ENCODE data around the gene FREM1. TPM values are rescaled to one million over a fixed set of nuclear protein-coding genes. Genes with fewer than 3 reads are reported as not detected.
A peak's percentile ranks its signal among the peaks of the same experiment; 100 is the strongest.

Gene FREM1
- total and polyA plus RNA-seq, 2 donors (not counting 1 experiment from before 2014, with no cell fraction given) = not detected

- no peak for DNase-seq
- Histone ChIP-seq H3K4me3 (ENCODE audit: control extremely low read depth in 1 of 5, extremely low read depth in 1 of 5, insufficient read depth in 1 of 5, low read depth in 2 of 5, low read length in 4 of 5) (no peak overlapping the region), H2AFZ (ENCODE audit: insufficient read depth, low read depth, low read length, poor library complexity, severe bottlenecking) (no peak overlapping the region), H3K27ac (ENCODE audit: low read length in 2 of 2) (no peak overlapping the region), H3K9me3 (ENCODE audit: control extremely low read depth in 1 of 3, control insufficient read depth in 2 of 3, insufficient read depth in 1 of 3, low read length in 2 of 3) (peaks cover 0 to 4% (median 0%) of the 10 kb centered on the region in 3 donors), H3K4me1 (ENCODE audit: control insufficient read depth in 2 of 2, insufficient read depth in 2 of 2, low read length in 2 of 2) (peaks cover 7 to 9% of the 10 kb centered on the region in 2 donors), H4K20me1 (ENCODE audit: control insufficient read depth, insufficient read depth, low read length, poor library complexity, severe bottlenecking) (no peaks in the 10 kb centered on the region), H3K27me3 (replicated peaks in 1 of 4; ENCODE audit: control extremely low read depth in 1 of 4, control insufficient read depth in 3 of 4, insufficient read depth in 4 of 4, low read length in 3 of 4) (peaks cover 0 to 15% (median 0%) of the 10 kb centered on the region in 4 experiments), H3K79me2 (ENCODE audit: control insufficient read depth, insufficient read depth, low read length) (no peaks in the 10 kb centered on the region), H3K4me2 (replicated peaks; ENCODE audit: low read depth, low read length, poor library complexity, severe bottlenecking) (peak overlapping the region; percentile 27), H3K9ac (ENCODE audit: low read length) (no peak overlapping the region), H3K36me3 (replicated peaks in 1 of 2; ENCODE audit: control extremely low read depth in 1 of 2, control insufficient read depth in 1 of 2, extremely low read depth in 1 of 2, insufficient read depth in 2 of 2, low read length in 1 of 2) (no peaks in the 10 kb centered on the region)
- no peak overlapping the region for H3K27ac Mint-ChIP-seq
- H3K4me3 Mint-ChIP-seq = no peak overlapping the region
- H3K27me3 Mint-ChIP-seq = peaks cover 11% of the 10 kb centered on the region
- TF ChIP-seq EZH2 (IDR thresholded peaks at IDR 0.05; ENCODE audit: borderline replicate concordance, insufficient read depth, low read depth, low read length, poor library complexity, severe bottlenecking) = no peak
- TF ChIP-seq, protein P1, sequence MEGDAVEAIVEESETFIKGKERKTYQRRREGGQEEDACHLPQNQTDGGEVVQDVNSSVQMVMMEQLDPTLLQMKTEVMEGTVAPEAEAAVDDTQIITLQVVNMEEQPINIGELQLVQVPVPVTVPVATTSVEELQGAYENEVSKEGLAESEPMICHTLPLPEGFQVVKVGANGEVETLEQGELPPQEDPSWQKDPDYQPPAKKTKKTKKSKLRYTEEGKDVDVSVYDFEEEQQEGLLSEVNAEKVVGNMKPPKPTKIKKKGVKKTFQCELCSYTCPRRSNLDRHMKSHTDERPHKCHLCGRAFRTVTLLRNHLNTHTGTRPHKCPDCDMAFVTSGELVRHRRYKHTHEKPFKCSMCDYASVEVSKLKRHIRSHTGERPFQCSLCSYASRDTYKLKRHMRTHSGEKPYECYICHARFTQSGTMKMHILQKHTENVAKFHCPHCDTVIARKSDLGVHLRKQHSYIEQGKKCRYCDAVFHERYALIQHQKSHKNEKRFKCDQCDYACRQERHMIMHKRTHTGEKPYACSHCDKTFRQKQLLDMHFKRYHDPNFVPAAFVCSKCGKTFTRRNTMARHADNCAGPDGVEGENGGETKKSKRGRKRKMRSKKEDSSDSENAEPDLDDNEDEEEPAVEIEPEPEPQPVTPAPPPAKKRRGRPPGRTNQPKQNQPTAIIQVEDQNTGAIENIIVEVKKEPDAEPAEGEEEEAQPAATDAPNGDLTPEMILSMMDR (IDR thresholded peaks at IDR 0.05) = no peak
- peaks cover 10% of the 10 kb centered on the region for H3K4me1 Mint-ChIP-seq
- intact Hi-C loops (cut with micrococcal nuclease) = no loop called here
- POLR2A ChIA-PET = no interaction called here
- ATAC-seq (ENCODE audit: low read depth) = no peak
- H3K9me3 Mint-ChIP-seq (ENCODE audit: insufficient read depth) = peaks cover 2% of the 10 kb centered on the region
- CTCF ChIA-PET = no interaction called here
- WGBS (ENCODE audit: insufficient coverage) = no CpG with 5 or more reads among the region's 3 CpGs
Measured at GRCh38 chr9:14713187-14713767, 197.0 kb downstream of the FREM1 start.

DNA sequence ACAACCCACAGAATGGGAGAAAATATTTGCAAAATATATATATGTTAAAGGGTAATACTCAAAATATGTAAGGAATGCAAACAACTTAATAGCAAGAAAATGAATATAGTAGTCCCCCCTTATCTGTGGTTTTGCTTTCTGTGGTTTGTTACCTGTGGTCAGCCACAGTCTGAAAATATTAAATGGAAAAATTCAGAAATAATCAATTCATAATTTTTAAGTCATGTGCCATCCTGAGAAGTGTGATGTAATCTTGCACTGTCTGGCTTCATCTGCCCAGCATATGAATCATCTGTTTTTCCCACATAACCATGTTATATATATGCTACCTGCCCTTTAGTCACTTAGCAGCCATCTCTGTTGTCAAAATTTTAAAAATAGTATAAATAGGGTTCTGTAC lies 199.4 kb downstream of the FREM1 start:
- no peak for ATAC-seq (ENCODE audit: low read depth)
- Mint-ChIP-seq H3K27me3 (peaks cover 6% of the 10 kb centered on the region), H3K4me3 (no peak overlapping the region), H3K4me1 (peaks cover 23% of the 10 kb centered on the region), H3K27ac (no peak overlapping the region), H3K9me3 (ENCODE audit: insufficient read depth) (peaks cover 2% of the 10 kb centered on the region)
- no peak overlapping the region for H3K4me3 ChIP-seq (ENCODE audit: control extremely low read depth in 1 of 5, extremely low read depth in 1 of 5, insufficient read depth in 1 of 5, low read depth in 2 of 5, low read length in 4 of 5)
- H3K9ac ChIP-seq (ENCODE audit: low read length) = no peak overlapping the region
- no peaks in the 10 kb centered on the region for H3K36me3 ChIP-seq (replicated peaks in 1 of 2; ENCODE audit: control extremely low read depth in 1 of 2, control insufficient read depth in 1 of 2, extremely low read depth in 1 of 2, insufficient read depth in 2 of 2, low read length in 1 of 2)
- POLR2A ChIA-PET = no interaction called here
- H2AFZ ChIP-seq (ENCODE audit: insufficient read depth, low read depth, low read length, poor library complexity, severe bottlenecking) = no peak overlapping the region
- H3K27ac ChIP-seq (ENCODE audit: low read length in 2 of 2) = no peak overlapping the region
- intact Hi-C loops (cut with micrococcal nuclease) = no loop called here
- TF ChIP-seq, protein P1 (IDR thresholded peaks at IDR 0.05) = no peak
- no peak for TF ChIP-seq EZH2 (IDR thresholded peaks at IDR 0.05; ENCODE audit: borderline replicate concordance, insufficient read depth, low read depth, low read length, poor library complexity, severe bottlenecking)
- DNase-seq = no peak
- peaks cover 0 to 3% (median 0%) of the 10 kb centered on the region in 4 experiments for H3K27me3 ChIP-seq (replicated peaks in 1 of 4; ENCODE audit: control extremely low read depth in 1 of 4, control insufficient read depth in 3 of 4, insufficient read depth in 4 of 4, low read length in 3 of 4)
- H3K4me1 ChIP-seq (ENCODE audit: control insufficient read depth in 2 of 2, insufficient read depth in 2 of 2, low read length in 2 of 2) = peaks cover 12 to 24% of the 10 kb centered on the region in 2 donors
- no peaks in the 10 kb centered on the region for H4K20me1 ChIP-seq (ENCODE audit: control insufficient read depth, insufficient read depth, low read length, poor library complexity, severe bottlenecking)
- H3K4me2 ChIP-seq (replicated peaks; ENCODE audit: low read depth, low read length, poor library complexity, severe bottlenecking) = no peak overlapping the region
- peaks cover 0 to 9% (median 7%) of the 10 kb centered on the region in 3 donors for H3K9me3 ChIP-seq (ENCODE audit: control extremely low read depth in 1 of 3, control insufficient read depth in 2 of 3, insufficient read depth in 1 of 3, low read length in 2 of 3)
- CTCF ChIA-PET = no interaction called here
- H3K79me2 ChIP-seq (ENCODE audit: control insufficient read depth, insufficient read depth, low read length) = no peaks in the 10 kb centered on the region
